GM23338 (cell line): ENCODE data around the gene CDKAL1. TPM values are rescaled to one million over a fixed set of nuclear protein-coding genes. Genes with fewer than 3 reads are reported as not detected.

Source experiments
- ATAC-seq: fragments of 200-7000 bp; cut with Tn5 transposase; 3 replicates; pipeline ENCODE4 v1.9.1; 2020
- DNase-seq: peaks from one replicate; pipeline ENCODE4 v3.0.0-alpha.2; 2015; ENCODE audit warnings: low spot score
- H2AFZ ChIP-seq: fragments of 200-600 bp; sonication (generic); 2 replicates; pipeline ENCODE4 v1.8.0; 2016; ENCODE audit warnings: antibody characterized with exemption, mild to moderate bottlenecking, moderate library complexity
- H3F3A ChIP-seq: fragments of 200-600 bp; sonication (generic); replicated peaks from 2 replicates; pipeline ENCODE4 v1.8.0; 2017; ENCODE audit warnings: antibody characterized with exemption, mixed run types, low read depth
- H3K27ac ChIP-seq: fragments of 200-600 bp; sonication (generic); 2 replicates; pipeline ENCODE4 v1.6.1; 2016; ENCODE audit warnings: low read depth
- H3K27me3 ChIP-seq: fragments of 200-600 bp; sonication (generic); 2 replicates; pipeline ENCODE4 v1.8.0; 2016; ENCODE audit warnings: mild to moderate bottlenecking, mixed run types, moderate library complexity; ENCODE audit not compliant: insufficient read depth
- H3K36me3 ChIP-seq: fragments of 200-600 bp; sonication (generic); 2 replicates; pipeline ENCODE4 v1.8.0; 2016; ENCODE audit warnings: mild to moderate bottlenecking; ENCODE audit not compliant: insufficient read depth
- H3K4me1 ChIP-seq: fragments of 200-600 bp; sonication (generic); 2 replicates; pipeline ENCODE4 v1.8.0; 2016; ENCODE audit warnings: mild to moderate bottlenecking, moderate library complexity; ENCODE audit not compliant: insufficient read depth
- H3K4me2 ChIP-seq: fragments of 200-600 bp; sonication (generic); 2 replicates; pipeline ENCODE4 v1.7.1; 2017; ENCODE audit warnings: mixed run types
- H3K4me3 ChIP-seq: fragments of 200-600 bp; sonication (generic); 2 replicates; pipeline ENCODE4 v1.6.1; 2016; ENCODE audit warnings: mixed run types
- H3K79me2 ChIP-seq: fragments of 200-600 bp; sonication (generic); replicated peaks from 2 replicates; pipeline ENCODE4 v1.8.0; 2017; ENCODE audit warnings: mild to moderate bottlenecking; ENCODE audit not compliant: insufficient read depth
- H3K9me2 ChIP-seq: fragments of 200-600 bp; sonication (generic); 2 replicates; pipeline ENCODE4 v1.8.0; 2017; ENCODE audit not compliant: insufficient read depth
- H4K20me1 ChIP-seq: fragments of 200-600 bp; sonication (generic); replicated peaks from 2 replicates; pipeline ENCODE4 v1.8.0; 2017; ENCODE audit warnings: mild to moderate bottlenecking; ENCODE audit not compliant: insufficient read depth
- H3K27ac Mint-ChIP-seq: 2 replicates; pipeline ENCODE4 v1.8.0; 2020; ENCODE audit warnings: inconsistent platforms, mild to moderate bottlenecking, moderate library complexity, mixed read lengths
- H3K27me3 Mint-ChIP-seq: 3 replicates; pipeline ENCODE4 v1.8.0; 2022; ENCODE audit warnings: low read depth, mild to moderate bottlenecking, moderate library complexity, mixed read lengths, inconsistent platforms; ENCODE audit not compliant: insufficient read depth, poor library complexity
- H3K36me3 Mint-ChIP-seq: 3 replicates; pipeline ENCODE4 v1.8.0; 2021; ENCODE audit warnings: low read depth, mild to moderate bottlenecking, inconsistent platforms, moderate library complexity, mixed read lengths
- H3K4me1 Mint-ChIP-seq: 3 replicates; pipeline ENCODE4 v1.8.0; 2020; ENCODE audit warnings: mild to moderate bottlenecking, inconsistent platforms, mixed read lengths
- H3K4me3 Mint-ChIP-seq: 3 replicates; pipeline ENCODE4 v1.8.0; 2021; ENCODE audit warnings: moderate library complexity, mild to moderate bottlenecking, inconsistent platforms, mixed read lengths
- H3K9me3 Mint-ChIP-seq: 3 replicates; pipeline ENCODE4 v1.8.0; 2020; ENCODE audit warnings: moderate library complexity, mild to moderate bottlenecking, inconsistent platforms, mixed read lengths
- CREB1 ChIP-seq: fragments of 250-450 bp; sonication (Bioruptor Pico); IDR thresholded peaks from 2 replicates; pipeline ENCODE4 v1.5.0; 2020; ENCODE audit warnings: low read depth, mild to moderate bottlenecking, moderate library complexity
- CTCF ChIP-seq, 2 experiments: fragments of 200-600 bp in 1 of 2; sonication (generic) in 1 of 2; conservative IDR thresholded peaks; 2 replicates each; pipeline versions ENCODE4 v1.5.1 to v1.6.1; 2016 to 2017; ENCODE audit warnings: antibody characterized with exemption in 2 of 2, low read depth in 2 of 2, mild to moderate bottlenecking in 2 of 2, moderate library complexity in 1 of 2
- ETS1 ChIP-seq: IDR thresholded peaks from 2 replicates; pipeline ENCODE4 v1.6.1; 2016; ENCODE audit warnings: antibody characterized with exemption
- EZH2 ChIP-seq: fragments of 200-600 bp; sonication (generic); IDR thresholded peaks from one replicate; pipeline ENCODE4 v1.8.0; 2017; ENCODE audit warnings: antibody characterized with exemption, mild to moderate bottlenecking, low read depth; ENCODE audit not compliant: unreplicated experiment
- EZH2phosphoT487 ChIP-seq: fragments of 200-600 bp; sonication (generic); IDR thresholded peaks from one replicate; pipeline ENCODE4 v1.8.1; 2018; ENCODE audit warnings: antibody characterized with exemption; ENCODE audit not compliant: unreplicated experiment
- JUNB ChIP-seq: IDR thresholded peaks from one replicate; pipeline ENCODE4 v1.6.1; 2016; ENCODE audit warnings: antibody characterized with exemption; ENCODE audit not compliant: unreplicated experiment
- NANOG ChIP-seq: IDR thresholded peaks from 2 replicates; pipeline ENCODE4 v1.6.1; 2016; ENCODE audit warnings: antibody characterized with exemption, borderline replicate concordance
- POLR2AphosphoS5 ChIP-seq: IDR thresholded peaks from 2 replicates; pipeline ENCODE4 v1.6.1; 2016; ENCODE audit warnings: antibody characterized with exemption, low read depth
- STAT1 ChIP-seq: IDR thresholded peaks from one replicate; pipeline ENCODE4 v1.6.1; 2016; ENCODE audit warnings: antibody characterized with exemption; ENCODE audit not compliant: unreplicated experiment
- ZNF114 ChIP-seq: fragments of 250-450 bp; sonication (Bioruptor Pico); IDR thresholded peaks from 2 replicates; pipeline ENCODE4 v1.5.0; 2020; ENCODE audit warnings: mild to moderate bottlenecking, moderate library complexity
- ZNF331 ChIP-seq: fragments of 250-450 bp; sonication (Bioruptor Pico); IDR thresholded peaks from 2 replicates; pipeline ENCODE4 v1.5.0; 2020; ENCODE audit warnings: low read depth, mild to moderate bottlenecking, moderate library complexity
- polyA plus RNA-seq: library from polyadenylated mRNA; unstranded; fragments of >200 nt; fragmentation: Nextera tagmentation; extraction: Ambion mirVana; gene quantifications from 2 replicates; pipeline ENCODE4 v1.2.1, GENCODE V29; 2016
- total RNA-seq: library from RNA; depleted of rRNA; stranded (reverse); fragments of >200 nt; shearing (Covaris generic); gene quantifications from 2 replicates; pipeline ENCODE4 v1.2.3, GENCODE V29; 2014

Gene CDKAL1
- total and polyA plus RNA-seq, 2 experiments from 2014 or later = 17.8 to 35.0 TPM

GRCh38 chr6:20797597-20797996 is 263.3 kb downstream of the CDKAL1 start:
- Histone ChIP-seq H3K79me2 (no peaks in the 10 kb centered on the region), H3F3A (no peaks in the 10 kb centered on the region), H3K27ac (no peak overlapping the region), H3K4me3 (no peak overlapping the region), H3K4me1 (peaks cover 3% of the 10 kb centered on the region; the same call in 1 of the 2 replicates), H2AFZ (no peak overlapping the region), H3K27me3 (no peaks in the 10 kb centered on the region), H3K4me2 (no peak overlapping the region), H3K36me3 (no peaks in the 10 kb centered on the region), H4K20me1 (no peaks in the 10 kb centered on the region), H3K9me2 (no peaks in the 10 kb centered on the region)
- H3K9me3 Mint-ChIP-seq = no peaks in the 10 kb centered on the region; the same call in 2 of the 3 replicates
- H3K27ac Mint-ChIP-seq = no peak overlapping the region
- ATAC-seq (no peak), DNase-seq (no peak)
- no peak for TF ChIP-seq CREB1 (CRISPR knock-in tag)
- no peak for TF ChIP-seq CTCF (conservative IDR thresholded peaks at IDR 0.05; ENCODE audit: low read depth in 2 of 2)
- no peak for TF ChIP-seq EZH2phosphoT487
- no peak for TF ChIP-seq POLR2AphosphoS5
- TF ChIP-seq JUNB = no peak
- TF ChIP-seq ZNF114 (CRISPR knock-in tag) = no peak
- H3K4me3 Mint-ChIP-seq = no peak overlapping the region
- peaks cover 2% of the 10 kb centered on the region for H3K27me3 Mint-ChIP-seq
- H3K36me3 Mint-ChIP-seq = peaks cover 7% of the 10 kb centered on the region; the same call in 2 of the 3 replicates
- H3K4me1 Mint-ChIP-seq = peaks cover 8% of the 10 kb centered on the region

- H3K79me2 ChIP-seq = no peaks in the 10 kb centered on the region
- H3K27ac ChIP-seq = no peak overlapping the region
- Mint-ChIP-seq H3K4me3 (no peak overlapping the region), H3K36me3 (peaks cover 7% of the 10 kb centered on the region; the same call in 2 of the 3 replicates), H3K9me3 (no peaks in the 10 kb centered on the region; the same call in 2 of the 3 replicates), H3K27ac (no peak overlapping the region), H3K4me1 (peaks cover 8% of the 10 kb centered on the region), H3K27me3 (peaks cover 2% of the 10 kb centered on the region)
- H3K27me3 ChIP-seq = no peaks in the 10 kb centered on the region
- no peak for DNase-seq
- no peaks in the 10 kb centered on the region for H4K20me1 ChIP-seq
- TF ChIP-seq EZH2 (no peak), ZNF114 (CRISPR knock-in tag) (no peak), JUNB (no peak), POLR2AphosphoS5 (no peak), CREB1 (CRISPR knock-in tag) (no peak)
- no peaks in the 10 kb centered on the region for H3K36me3 ChIP-seq
- H3K4me2 ChIP-seq = no peak overlapping the region
- no peak overlapping the region for H2AFZ ChIP-seq
- H3K4me1 ChIP-seq = peaks cover 3% of the 10 kb centered on the region; the same call in 1 of the 2 replicates
- no peaks in the 10 kb centered on the region for H3F3A ChIP-seq
- H3K9me2 ChIP-seq = no peaks in the 10 kb centered on the region
- H3K4me3 ChIP-seq = no peak overlapping the region
- no peak for ATAC-seq
Observed at GRCh38 chr6:20800229-20800628, 266.0 kb downstream of the CDKAL1 start.

- no peaks in the 10 kb centered on the region; the same call in 2 of the 3 replicates for H3K9me3 Mint-ChIP-seq
- TF ChIP-seq ZNF331 (CRISPR knock-in tag) = no peak
- TF ChIP-seq CTCF (conservative IDR thresholded peaks at IDR 0.05; ENCODE audit: low read depth in 2 of 2) = no peak
- TF ChIP-seq POLR2AphosphoS5 = no peak
- no peak for TF ChIP-seq ETS1
- TF ChIP-seq EZH2phosphoT487 = no peak
- TF ChIP-seq ZNF114 (CRISPR knock-in tag) = no peak
- TF ChIP-seq EZH2 = no peak
- TF ChIP-seq CREB1 (CRISPR knock-in tag) = no peak
- TF ChIP-seq NANOG = no peak
- TF ChIP-seq STAT1 = no peak
Observed at GRCh38 chr6:20800653-20801052, 266.4 kb downstream of the CDKAL1 start.

More at GRCh38 chr6:20800653-20801052, 266.4 kb downstream of the CDKAL1 start:
- H3K9me2 ChIP-seq = no peaks in the 10 kb centered on the region
- no peak overlapping the region for H2AFZ ChIP-seq
- H3F3A ChIP-seq = no peaks in the 10 kb centered on the region
- H3K4me1 ChIP-seq = peaks cover 3% of the 10 kb centered on the region; the same call in 1 of the 2 replicates
- H3K36me3 ChIP-seq = no peaks in the 10 kb centered on the region
- ATAC-seq (no peak), DNase-seq (no peak)
- no peaks in the 10 kb centered on the region for H3K79me2 ChIP-seq
- Mint-ChIP-seq H3K27ac (no peak overlapping the region), H3K36me3 (peaks cover 9% of the 10 kb centered on the region), H3K27me3 (peaks cover 2% of the 10 kb centered on the region), H3K4me1 (peaks cover 8% of the 10 kb centered on the region), H3K4me3 (no peak overlapping the region)
- no peak overlapping the region for H3K4me2 ChIP-seq
- no peak overlapping the region for H3K4me3 ChIP-seq
- no peaks in the 10 kb centered on the region for H4K20me1 ChIP-seq
- H3K27ac ChIP-seq = no peak overlapping the region
- H3K27me3 ChIP-seq = no peaks in the 10 kb centered on the region
